A549 (cell line): Measurements from ENCODE around the gene CPB1. TPM values are rescaled to one million over a fixed set of nuclear protein-coding genes. Genes with fewer than 3 reads are reported as not detected.

Experiments used
- ATAC-seq, 2 experiments: fragments of 200-7000 bp in 1 of 2; fragments of >200 bp in 1 of 2; cut with Nextera tagmentation in 1 of 2; cut with Tn5 transposase in 1 of 2; 3 replicates each; pipeline versions ENCODE4 v1.8.0 to v1.9.1; 2018 to 2020; ENCODE audit warnings: mild to moderate bottlenecking in 1 of 2, moderate library complexity in 1 of 2
- CTCF ChIA-PET: fragments of 300-600 bp; sonication (Branson Sonifier 250); formaldehyde crosslinking; extraction: SDS; loops from one replicate; lab custom pipeline; 2021; ENCODE audit warnings: antibody characterized with exemption, inconsistent platforms; lab: Yijun Ruan, JAX
- POLR2A ChIA-PET: fragments of 350-600 bp; formaldehyde crosslinking; extraction: SDS; loops from one replicate; lab custom pipeline; 2021; ENCODE audit warnings: antibody characterized with exemption, inconsistent platforms; lab: Yijun Ruan, JAX
- DNase-seq, 2 experiments: peaks; one replicate each; pipeline versions ENCODE4 v3.0.0 to v3.0.0-alpha.2; 2011 to 2016; ENCODE audit warnings: low read depth in 1 of 2, low spot score in 1 of 2
- FAIRE-seq: peaks from 2 replicates; lab custom pipeline; 2011; peaks lifted over from hg19 to GRCh38; lab: Jason Lieb, UNC
- H3K27ac ChIP-seq, 2 experiments: fragments of >200 bp; sonication (Bioruptor Twin); formaldehyde crosslinking; 3 replicates each; pipeline ENCODE4 v1.5.1; 2016 to 2017
- H3K4me1 ChIP-seq: fragments of >200 bp; sonication (Bioruptor Twin); formaldehyde crosslinking; 3 replicates; pipeline ENCODE4 v1.6.1; 2016
- H3K4me2 ChIP-seq: fragments of >200 bp; sonication (Bioruptor Twin); formaldehyde crosslinking; 3 replicates; pipeline ENCODE4 v1.6.1; 2016
- H3K4me3 ChIP-seq: fragments of >200 bp; sonication (Bioruptor Twin); formaldehyde crosslinking; 3 replicates; pipeline ENCODE4 v1.5.1; 2016
- H3K9me3 ChIP-seq: fragments of >200 bp; sonication (Bioruptor Twin); formaldehyde crosslinking; 3 replicates; pipeline ENCODE4 v1.6.1; 2016
- CBX2 ChIP-seq: fragments of 200-600 bp; sonication (generic); IDR thresholded peaks from 2 replicates; pipeline ENCODE4 v1.6.1; 2016; ENCODE audit warnings: low read depth, mild to moderate bottlenecking, borderline replicate concordance
- FOSL2 ChIP-seq, 2 experiments: fragments of 450-650 bp in 1 of 2; fragments of >200 bp in 1 of 2; sonication (Bioruptor Twin) in 1 of 2; formaldehyde crosslinking; IDR thresholded peaks; 2 replicates each; pipeline versions ENCODE4 v1.5.0 to v1.6.1; 2016 to 2020; ENCODE audit warnings: mild to moderate bottlenecking in 1 of 2, moderate library complexity in 1 of 2
- HOXA7 ChIP-seq: fragments of 250-450 bp; sonication (Bioruptor Pico); IDR thresholded peaks from 2 replicates; pipeline ENCODE4 v1.5.0; 2020; ENCODE audit warnings: mild to moderate bottlenecking, moderate library complexity
- MAFK ChIP-seq: fragments of 450-650 bp; IDR thresholded peaks from 2 replicates; pipeline ENCODE4 v1.6.1; 2014; ENCODE audit not compliant: partially characterized antibody
- MAZ ChIP-seq: fragments of 150-350 bp; IDR thresholded peaks from 2 replicates; pipeline ENCODE4 v1.6.1; 2014; ENCODE audit warnings: antibody characterized with exemption, low read depth, low read length, borderline replicate concordance
- NFE2L2 ChIP-seq: fragments of 150-350 bp; conservative IDR thresholded peaks from 2 replicates; pipeline ENCODE4 v1.6.1; 2014; ENCODE audit warnings: low read length
- NR3C1 ChIP-seq: fragments of >200 bp; sonication (Bioruptor Twin); formaldehyde crosslinking; IDR thresholded peaks from 3 replicates; pipeline ENCODE4 v1.6.1; 2017
- PHF8 ChIP-seq: fragments of 200-600 bp; sonication (generic); IDR thresholded peaks from 2 replicates; pipeline ENCODE4 v1.6.1; 2016; ENCODE audit warnings: low read depth, mild to moderate bottlenecking, antibody characterized with exemption, moderate library complexity, borderline replicate concordance
- POLR2AphosphoS2 ChIP-seq: conservative IDR thresholded peaks from 2 replicates; pipeline ENCODE4 v1.6.1; 2012; ENCODE audit warnings: low read length, improper control_type of control experiment, inconsistent platforms
- RCOR1 ChIP-seq: fragments of 150-350 bp; IDR thresholded peaks from 2 replicates; pipeline ENCODE4 v1.6.1; 2014; ENCODE audit warnings: antibody characterized with exemption, low read length, low read depth
- TFCP2L1 ChIP-seq: fragments of 250-450 bp; sonication (Bioruptor Pico); IDR thresholded peaks from 2 replicates; pipeline ENCODE4 v1.5.0; 2021; ENCODE audit warnings: mild to moderate bottlenecking
- TP53 ChIP-seq: fragments of 250-450 bp; sonication (Bioruptor Pico); IDR thresholded peaks from 2 replicates; pipeline ENCODE4 v1.5.0; 2021; ENCODE audit warnings: mild to moderate bottlenecking, moderate library complexity
- ZFP36 ChIP-seq: fragments of 450-650 bp; IDR thresholded peaks from 2 replicates; pipeline ENCODE4 v1.6.1; 2014; ENCODE audit warnings: borderline replicate concordance; ENCODE audit not compliant: partially characterized antibody
- WGBS: methylation state at CpG from one replicate; pipeline ENCODE4 v1.1.6; 2017; ENCODE audit errors: missing lambda C conversion rate; 5-methylcytosine and 5-hydroxymethylcytosine counted together
- polyA plus RNA-seq, 4 experiments: library from polyadenylated mRNA; depleted of rRNA in 3 of 4; stranded (reverse); fragments of >200 nt; fragmentation: RNase III in 1 of 4; extraction: RNeasy Plus Mini Kit Qiagen cat#74134 plus additional on column Dnase treatment in 1 of 4; gene quantifications; 2 replicates in 3 of 4; 3 replicates in 1 of 4; pipeline ENCODE4 v1.2.3, GENCODE V29; 2011 to 2017
- TF ChIP-seq, protein P1 (sequence below): IDR thresholded peaks from 2 replicates; pipeline ENCODE4 v1.6.1; 2012
- TF ChIP-seq, protein P2 (sequence below): fragments of >200 bp; sonication (Bioruptor Twin); formaldehyde crosslinking; IDR thresholded peaks from 3 replicates; pipeline ENCODE4 v1.6.1; 2016
- TF ChIP-seq, protein P3 (sequence below): fragments of 250-450 bp; sonication (Bioruptor Pico); IDR thresholded peaks from 2 replicates; pipeline ENCODE4 v1.5.0; 2021; ENCODE audit warnings: mild to moderate bottlenecking, moderate library complexity, borderline replicate concordance
- TF ChIP-seq, protein P4 (sequence below): IDR thresholded peaks from 2 replicates; pipeline ENCODE4 v1.6.1; 2012
- TF ChIP-seq, protein P5 (sequence below): fragments of 200-600 bp; sonication (generic); IDR thresholded peaks from 2 replicates; pipeline ENCODE4 v1.6.1; 2016; ENCODE audit warnings: antibody characterized with exemption, mild to moderate bottlenecking, moderate library complexity

Gene CPB1
- polyA plus RNA-seq, 2 of the 4 experiments (the other 2 are of a cell fraction) = not detected

DNA sequence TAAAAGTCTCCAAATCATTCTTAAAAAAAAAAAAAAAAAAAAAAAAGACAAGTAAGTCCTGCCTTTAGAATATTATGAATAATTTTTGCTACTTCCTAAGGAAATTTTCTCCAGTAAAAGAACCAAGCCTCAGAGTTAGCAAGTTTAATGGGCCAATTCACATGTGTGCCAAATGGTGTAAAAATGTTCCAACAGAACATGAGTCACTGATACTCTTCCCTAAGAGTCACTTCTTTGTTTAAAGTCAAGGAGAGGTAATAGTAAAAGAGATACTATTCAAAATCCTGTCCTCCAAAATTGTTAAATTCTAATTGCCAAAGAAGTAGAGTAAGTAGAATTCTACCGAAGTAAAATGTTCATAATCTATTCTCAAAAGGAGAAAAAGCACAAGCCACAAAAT, 19.7 kb downstream of the CPB1 start:
- Histone ChIP-seq H3K9me3 (no peaks in the 10 kb centered on the region), H3K4me2 (no peak overlapping the region), H3K27ac (no peak overlapping the region), H3K4me1 (no peaks in the 10 kb centered on the region)
- FAIRE-seq = no peak
- no peak for ATAC-seq
- no peak for DNase-seq
- TF ChIP-seq CBX2 = no peak
- no peak for TF ChIP-seq TFCP2L1 (CRISPR knock-in tag)
- no peak for TF ChIP-seq RCOR1
- TF ChIP-seq NFE2L2 = no peak
- no peak for TF ChIP-seq MAZ
- no peak for TF ChIP-seq HOXA7
- TF ChIP-seq ZFP36 = no peak
- TF ChIP-seq, all 56 proteins: peak for 0
- WGBS = 2% methylated on average over 1 of the region's 1 CpG
- ChIA-PET CTCF (no interaction called here), POLR2A (no interaction called here)
- H3K4me3 ChIP-seq = no peak overlapping the region

DNA sequence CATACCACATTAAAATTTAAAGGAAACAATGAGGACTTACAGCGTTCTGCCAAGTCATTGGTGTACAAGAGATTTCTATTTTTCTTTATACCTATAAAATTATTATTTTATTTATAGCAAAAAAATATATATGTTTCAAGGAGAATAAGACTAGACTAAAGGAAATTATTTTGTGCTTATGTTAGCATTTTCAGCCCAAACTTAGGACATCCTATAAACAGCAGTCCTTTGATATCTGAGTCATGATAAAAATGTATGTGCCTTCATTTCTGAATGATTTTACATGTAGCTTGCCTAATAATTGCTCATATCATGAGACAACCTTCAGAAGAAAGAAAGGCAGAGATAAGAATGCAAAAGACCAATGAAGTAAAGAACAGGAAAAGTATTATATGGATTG, 20.8 kb downstream of the CPB1 start:
- CTCF ChIA-PET = interaction anchor here (1.7 kb wide), 1 partner anchor 12 kb away, joined by 5 read pairs; no protein-coding TSS in a partner anchor

DNA sequence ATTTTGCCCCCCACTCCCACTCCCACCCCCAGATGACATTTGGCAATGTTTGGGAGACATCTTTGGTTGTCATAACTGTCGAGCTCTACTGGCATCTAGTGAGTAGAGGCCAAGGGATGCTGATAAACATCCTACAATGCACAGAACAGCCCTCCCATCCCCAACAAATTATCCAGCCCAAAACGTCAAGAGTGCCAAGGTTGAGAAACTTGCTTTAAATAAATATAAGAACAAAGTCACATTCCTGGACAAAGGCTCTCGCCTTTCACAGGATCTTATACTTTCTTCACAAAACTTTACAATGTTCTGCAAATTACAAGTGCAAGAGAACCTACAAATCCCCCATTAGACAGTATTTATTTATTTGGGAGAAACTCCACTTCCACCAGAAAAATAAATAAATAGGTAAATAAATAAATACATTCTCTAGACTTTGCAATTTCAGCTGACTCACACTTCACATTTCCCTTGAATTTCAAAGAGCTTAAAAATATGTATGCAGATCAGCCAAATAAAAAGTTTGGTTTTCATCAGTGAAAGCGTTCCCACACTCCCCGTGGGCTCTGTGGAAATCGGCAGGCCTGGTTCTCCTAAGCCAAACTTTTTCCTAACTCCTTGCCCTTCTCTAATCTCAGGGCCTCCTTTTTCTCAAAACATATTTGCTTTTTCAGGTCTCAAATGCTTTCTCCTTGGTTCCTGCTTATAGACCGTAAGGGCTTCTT, 24.8 kb downstream of the CPB1 start:
- ATAC-seq (no peak), FAIRE-seq (no peak)

More for the DNA sequence above, 20.8 kb downstream of the CPB1 start:
- H3K4me2 ChIP-seq = no peak overlapping the region
- H3K27ac ChIP-seq = no peak overlapping the region
- TF ChIP-seq, protein P1, sequence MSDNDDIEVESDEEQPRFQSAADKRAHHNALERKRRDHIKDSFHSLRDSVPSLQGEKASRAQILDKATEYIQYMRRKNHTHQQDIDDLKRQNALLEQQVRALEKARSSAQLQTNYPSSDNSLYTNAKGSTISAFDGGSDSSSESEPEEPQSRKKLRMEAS = no peak
- TF ChIP-seq PHF8 = no peak
- TF ChIP-seq, protein P2, sequence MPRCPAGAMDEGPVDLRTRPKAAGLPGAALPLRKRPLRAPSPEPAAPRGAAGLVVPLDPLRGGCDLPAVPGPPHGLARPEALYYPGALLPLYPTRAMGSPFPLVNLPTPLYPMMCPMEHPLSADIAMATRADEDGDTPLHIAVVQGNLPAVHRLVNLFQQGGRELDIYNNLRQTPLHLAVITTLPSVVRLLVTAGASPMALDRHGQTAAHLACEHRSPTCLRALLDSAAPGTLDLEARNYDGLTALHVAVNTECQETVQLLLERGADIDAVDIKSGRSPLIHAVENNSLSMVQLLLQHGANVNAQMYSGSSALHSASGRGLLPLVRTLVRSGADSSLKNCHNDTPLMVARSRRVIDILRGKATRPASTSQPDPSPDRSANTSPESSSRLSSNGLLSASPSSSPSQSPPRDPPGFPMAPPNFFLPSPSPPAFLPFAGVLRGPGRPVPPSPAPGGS = no peak
- TF ChIP-seq TP53 (CRISPR knock-in tag) = no peak
- TF ChIP-seq, protein P3, sequence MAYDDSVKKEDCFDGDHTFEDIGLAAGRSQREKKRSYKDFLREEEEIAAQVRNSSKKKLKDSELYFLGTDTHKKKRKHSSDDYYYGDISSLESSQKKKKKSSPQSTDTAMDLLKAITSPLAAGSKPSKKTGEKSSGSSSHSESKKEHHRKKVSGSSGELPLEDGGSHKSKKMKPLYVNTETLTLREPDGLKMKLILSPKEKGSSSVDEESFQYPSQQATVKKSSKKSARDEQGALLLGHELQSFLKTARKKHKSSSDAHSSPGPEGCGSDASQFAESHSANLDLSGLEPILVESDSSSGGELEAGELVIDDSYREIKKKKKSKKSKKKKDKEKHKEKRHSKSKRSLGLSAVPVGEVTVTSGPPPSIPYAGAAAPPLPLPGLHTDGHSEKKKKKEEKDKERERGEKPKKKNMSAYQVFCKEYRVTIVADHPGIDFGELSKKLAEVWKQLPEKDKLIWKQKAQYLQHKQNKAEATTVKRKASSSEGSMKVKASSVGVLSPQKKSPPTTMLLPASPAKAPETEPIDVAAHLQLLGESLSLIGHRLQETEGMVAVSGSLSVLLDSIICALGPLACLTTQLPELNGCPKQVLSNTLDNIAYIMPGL (CRISPR knock-in tag) = no peak
- TF ChIP-seq, protein P4, sequence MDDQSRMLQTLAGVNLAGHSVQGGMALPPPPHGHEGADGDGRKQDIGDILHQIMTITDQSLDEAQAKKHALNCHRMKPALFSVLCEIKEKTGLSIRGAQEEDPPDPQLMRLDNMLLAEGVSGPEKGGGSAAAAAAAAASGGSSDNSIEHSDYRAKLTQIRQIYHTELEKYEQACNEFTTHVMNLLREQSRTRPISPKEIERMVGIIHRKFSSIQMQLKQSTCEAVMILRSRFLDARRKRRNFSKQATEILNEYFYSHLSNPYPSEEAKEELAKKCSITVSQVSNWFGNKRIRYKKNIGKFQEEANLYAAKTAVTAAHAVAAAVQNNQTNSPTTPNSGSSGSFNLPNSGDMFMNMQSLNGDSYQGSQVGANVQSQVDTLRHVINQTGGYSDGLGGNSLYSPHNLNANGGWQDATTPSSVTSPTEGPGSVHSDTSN = no peak
- TF ChIP-seq POLR2AphosphoS2 = no peak
- TF ChIP-seq MAFK = peak; percentile 64
- H3K4me3 ChIP-seq = no peak overlapping the region
- POLR2A ChIA-PET = no interaction called here
- no peaks in the 10 kb centered on the region for H3K4me1 ChIP-seq
- H3K9me3 ChIP-seq = no peaks in the 10 kb centered on the region
- no peak for DNase-seq
- no peak for ATAC-seq
- no peak for FAIRE-seq
- 72% methylated on average over 1 of the region's 1 CpG for WGBS

More for the DNA sequence above, 24.8 kb downstream of the CPB1 start:
- DNase-seq = no peak
- no peak overlapping the region for H3K27ac ChIP-seq
- ChIA-PET CTCF (interaction anchor here (2.3 kb wide), 1 partner anchor 92 kb away, joined by 8 read pairs; no protein-coding TSS in a partner anchor), POLR2A (no interaction called here)
- H3K4me3 ChIP-seq = no peak overlapping the region
- H3K9me3 ChIP-seq = no peaks in the 10 kb centered on the region
- TF ChIP-seq FOSL2 (IDR thresholded peaks at IDR 0.05) (no peak), FOSL2 (CRISPR knock-in tag; IDR thresholded peaks at IDR 0.05) (no peak), NR3C1 (no peak), NFE2L2 (no peak)
- TF ChIP-seq, protein P5, sequence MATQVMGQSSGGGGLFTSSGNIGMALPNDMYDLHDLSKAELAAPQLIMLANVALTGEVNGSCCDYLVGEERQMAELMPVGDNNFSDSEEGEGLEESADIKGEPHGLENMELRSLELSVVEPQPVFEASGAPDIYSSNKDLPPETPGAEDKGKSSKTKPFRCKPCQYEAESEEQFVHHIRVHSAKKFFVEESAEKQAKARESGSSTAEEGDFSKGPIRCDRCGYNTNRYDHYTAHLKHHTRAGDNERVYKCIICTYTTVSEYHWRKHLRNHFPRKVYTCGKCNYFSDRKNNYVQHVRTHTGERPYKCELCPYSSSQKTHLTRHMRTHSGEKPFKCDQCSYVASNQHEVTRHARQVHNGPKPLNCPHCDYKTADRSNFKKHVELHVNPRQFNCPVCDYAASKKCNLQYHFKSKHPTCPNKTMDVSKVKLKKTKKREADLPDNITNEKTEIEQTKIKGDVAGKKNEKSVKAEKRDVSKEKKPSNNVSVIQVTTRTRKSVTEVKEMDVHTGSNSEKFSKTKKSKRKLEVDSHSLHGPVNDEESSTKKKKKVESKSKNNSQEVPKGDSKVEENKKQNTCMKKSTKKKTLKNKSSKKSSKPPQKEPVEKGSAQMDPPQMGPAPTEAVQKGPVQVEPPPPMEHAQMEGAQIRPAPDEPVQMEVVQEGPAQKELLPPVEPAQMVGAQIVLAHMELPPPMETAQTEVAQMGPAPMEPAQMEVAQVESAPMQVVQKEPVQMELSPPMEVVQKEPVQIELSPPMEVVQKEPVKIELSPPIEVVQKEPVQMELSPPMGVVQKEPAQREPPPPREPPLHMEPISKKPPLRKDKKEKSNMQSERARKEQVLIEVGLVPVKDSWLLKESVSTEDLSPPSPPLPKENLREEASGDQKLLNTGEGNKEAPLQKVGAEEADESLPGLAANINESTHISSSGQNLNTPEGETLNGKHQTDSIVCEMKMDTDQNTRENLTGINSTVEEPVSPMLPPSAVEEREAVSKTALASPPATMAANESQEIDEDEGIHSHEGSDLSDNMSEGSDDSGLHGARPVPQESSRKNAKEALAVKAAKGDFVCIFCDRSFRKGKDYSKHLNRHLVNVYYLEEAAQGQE = no peak
- H3K4me1 ChIP-seq = no peaks in the 10 kb centered on the region
- WGBS = 63% methylated on average over 7 of the region's 7 CpGs
- H3K4me2 ChIP-seq = no peak overlapping the region
